Smooth muscle cell (in vitro differentiated cells): ENCODE results near the gene CHST15. TPM values are rescaled to one million over a fixed set of nuclear protein-coding genes. Genes with fewer than 3 reads are reported as not detected.

Source experiments
- DNase-seq: peaks from one replicate; lab custom pipeline; 2025; ENCODE audit not compliant: unreplicated experiment; lab: John Stamatoyannopoulos, UW
- H2AFZ ChIP-seq: fragments of 200-600 bp; sonication (generic); 2 replicates; pipeline ENCODE4 v1.6.0; 2016; ENCODE audit warnings: antibody characterized with exemption, low read depth, mild to moderate bottlenecking
- H3F3A ChIP-seq: fragments of 200-600 bp; sonication (generic); 2 replicates; pipeline ENCODE4 v1.6.0; 2017; ENCODE audit warnings: antibody characterized with exemption, low read depth
- H3K27ac ChIP-seq: fragments of 200-600 bp; sonication (generic); 2 replicates; pipeline ENCODE4 v1.5.1; 2016; ENCODE audit warnings: low read depth, mild to moderate bottlenecking
- H3K27me3 ChIP-seq: fragments of 200-600 bp; sonication (generic); 2 replicates; pipeline ENCODE4 v1.6.1; 2016; ENCODE audit warnings: low read depth, mild to moderate bottlenecking
- H3K36me3 ChIP-seq: fragments of 200-600 bp; sonication (generic); 2 replicates; pipeline ENCODE4 v1.5.1; 2016; ENCODE audit warnings: low read depth
- H3K4me1 ChIP-seq: fragments of 200-600 bp; sonication (generic); 2 replicates; pipeline ENCODE4 v1.5.1; 2016; ENCODE audit warnings: low read depth
- H3K4me2 ChIP-seq: fragments of 200-600 bp; sonication (generic); 2 replicates; pipeline ENCODE4 v1.6.0; 2016; ENCODE audit warnings: mild to moderate bottlenecking
- H3K4me3 ChIP-seq: fragments of 200-600 bp; sonication (generic); 2 replicates; pipeline ENCODE4 v1.5.1; 2016; ENCODE audit warnings: mild to moderate bottlenecking
- H3K79me2 ChIP-seq: fragments of 200-600 bp; sonication (generic); 2 replicates; pipeline ENCODE4 v1.6.0; 2016; ENCODE audit warnings: low read depth, mild to moderate bottlenecking
- H3K9ac ChIP-seq: fragments of 200-600 bp; sonication (generic); 2 replicates; pipeline ENCODE4 v1.6.0; 2016; ENCODE audit warnings: low read depth
- H3K9me3 ChIP-seq: fragments of 200-600 bp; sonication (generic); replicated peaks from 2 replicates; pipeline ENCODE4 v1.5.1; 2016; ENCODE audit warnings: low read depth
- H4K20me1 ChIP-seq: fragments of 200-600 bp; sonication (generic); 2 replicates; pipeline ENCODE4 v1.6.0; 2016; ENCODE audit warnings: low read depth
- CTCF ChIP-seq: fragments of 200-600 bp; sonication (generic); IDR thresholded peaks from 2 replicates; pipeline ENCODE4 v1.5.1; 2017; ENCODE audit warnings: borderline replicate concordance, mild to moderate bottlenecking, antibody characterized with exemption; ENCODE audit not compliant: insufficient read depth, poor library complexity, severe bottlenecking
- WGBS: methylation state at CpG from one replicate; pipeline ENCODE4 v1.1.7; 2016; ENCODE audit warnings: low lambda C conversion rate; 5-methylcytosine and 5-hydroxymethylcytosine counted together
- polyA plus RNA-seq: library from polyadenylated mRNA; unstranded; fragments of >200 nt; fragmentation: Nextera tagmentation; extraction: Ambion mirVana; gene quantifications from 2 replicates; pipeline ENCODE4 v1.2.1, GENCODE V29; 2016
- total RNA-seq: library from RNA; depleted of rRNA; stranded (reverse); fragments of >200 nt; gene quantifications from 2 replicates; pipeline ENCODE4 v1.2.3, GENCODE V29; 2014

The CHST15 gene
- total and polyA plus RNA-seq, 2 experiments from 2014 or later: 14.1 to 20.4 TPM

- Histone ChIP-seq H3K4me3 (peak overlapping the region; percentile 79), H3K4me2 (peak overlapping the region; percentile 96)
- no peak for DNase-seq
Observed at GRCh38 chr10:124091646-124092249, 1.6 kb downstream of the CHST15 start.

GRCh38 chr10:124090601-124091209, 2.7 kb downstream of the CHST15 start:
- DNase-seq: no peak
- H3K9me3 ChIP-seq: no peaks in the 10 kb centered on the region
- no peak overlapping the region for H2AFZ ChIP-seq
- H3F3A ChIP-seq: no peaks in the 10 kb centered on the region
- peaks cover 21% of the 10 kb centered on the region for H3K79me2 ChIP-seq
- H3K4me1 ChIP-seq: peaks cover 4% of the 10 kb centered on the region
- H3K36me3 ChIP-seq: no peaks in the 10 kb centered on the region
- H3K9ac ChIP-seq: no peak overlapping the region
- TF ChIP-seq CTCF: no peak
- 74% methylated on average over 6 of the region's 6 CpGs for WGBS
- no peaks in the 10 kb centered on the region for H3K27me3 ChIP-seq
- H3K4me2 ChIP-seq: peak overlapping the region; percentile 96
- peaks cover 65% of the 10 kb centered on the region for H4K20me1 ChIP-seq
- H3K27ac ChIP-seq: no peak overlapping the region
- peak overlapping the region; percentile 79 for H3K4me3 ChIP-seq

More at GRCh38 chr10:124091646-124092249, 1.6 kb downstream of the CHST15 start:
- WGBS: 3% methylated on average over 42 of the region's 55 CpGs
- Histone ChIP-seq H3K36me3 (no peaks in the 10 kb centered on the region), H3K79me2 (peaks cover 12% of the 10 kb centered on the region), H4K20me1 (peaks cover 54% of the 10 kb centered on the region), H2AFZ (peak overlapping the region; percentile 33), H3K9me3 (no peaks in the 10 kb centered on the region), H3K4me1 (peaks cover 4% of the 10 kb centered on the region), H3F3A (no peaks in the 10 kb centered on the region), H3K9ac (peak overlapping the region; percentile 85), H3K27ac (no peak overlapping the region), H3K27me3 (no peaks in the 10 kb centered on the region)
- TF ChIP-seq CTCF: no peak

DNA sequence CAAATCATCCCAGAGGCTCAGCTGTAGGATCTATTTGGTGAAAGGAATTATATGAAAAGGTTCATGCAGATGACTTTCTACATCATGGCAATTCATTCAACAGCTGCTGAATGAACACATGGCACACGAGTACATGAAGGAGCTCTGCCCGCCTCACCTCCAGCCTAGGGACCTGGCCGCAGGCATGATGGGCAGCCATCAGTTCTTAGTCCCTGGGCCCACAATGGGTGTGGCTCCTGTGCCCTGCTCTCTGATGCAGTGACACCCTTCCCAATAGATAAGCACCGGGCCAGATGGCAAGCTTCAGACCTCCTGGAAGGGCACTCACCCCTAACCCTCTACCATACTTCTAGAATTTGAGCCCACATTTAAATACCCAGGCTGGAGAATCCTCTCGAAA, 3.5 kb downstream of the CHST15 start:
- Histone ChIP-seq H3K79me2 (peaks cover 28% of the 10 kb centered on the region), H4K20me1 (peaks cover 73% of the 10 kb centered on the region), H3K4me1 (peaks cover 4% of the 10 kb centered on the region), H3K4me2 (no peak overlapping the region), H3K36me3 (no peaks in the 10 kb centered on the region), H3K9ac (no peak overlapping the region), H3K27me3 (no peaks in the 10 kb centered on the region), H3F3A (no peaks in the 10 kb centered on the region), H3K27ac (no peak overlapping the region), H3K9me3 (no peaks in the 10 kb centered on the region), H3K4me3 (no peak overlapping the region), H2AFZ (no peak overlapping the region)
- 94% methylated on average over 5 of the region's 5 CpGs for WGBS
- no peak for DNase-seq
- TF ChIP-seq CTCF: no peak

- WGBS: 71% methylated on average over 2 of the region's 2 CpGs
Observed at GRCh38 chr10:124088915-124089314, 4.5 kb downstream of the CHST15 start.

More at GRCh38 chr10:124088915-124089314, 4.5 kb downstream of the CHST15 start:
- no peak for TF ChIP-seq CTCF
- H3K36me3 ChIP-seq: no peaks in the 10 kb centered on the region
- peaks cover 35% of the 10 kb centered on the region for H3K79me2 ChIP-seq
- peak overlapping the region; percentile 59 for H3K27ac ChIP-seq
- no peak overlapping the region for H3K4me3 ChIP-seq
- no peak overlapping the region for H3K9ac ChIP-seq
- H3K4me1 ChIP-seq: peaks cover 4% of the 10 kb centered on the region
- no peaks in the 10 kb centered on the region for H3F3A ChIP-seq
- no peak overlapping the region for H2AFZ ChIP-seq
- H3K9me3 ChIP-seq: no peaks in the 10 kb centered on the region
- peaks cover 82% of the 10 kb centered on the region for H4K20me1 ChIP-seq
- DNase-seq: no peak
- H3K4me2 ChIP-seq: peak overlapping the region; percentile 21
- no peaks in the 10 kb centered on the region for H3K27me3 ChIP-seq
